ENCODE measurements around the gene PFN3. TPM values are rescaled to one million over a fixed set of nuclear protein-coding genes. Genes with fewer than 3 reads are reported as not detected.

Gene PFN3
- total and polyA plus RNA-seq, 10 donors = not detected

GRCh38 chr5:177390363-177391300 is 9.8 kb downstream of the PFN3 start:
- no peaks in the 10 kb centered on the region for H3K36me3 ChIP-seq
- peaks cover 0 to 16% (median 0%) of the 10 kb centered on the region in 7 donors for H3K27me3 ChIP-seq (replicated peaks in 1 of 7)
- intact Hi-C loops (cut with DNase I; ENCODE audit: low total_unique reads) = loop anchor here (5.0 kb wide), 1 partner anchor 112 kb away; no protein-coding TSS in a partner anchor
- no peaks in the 10 kb centered on the region for H3K9me3 ChIP-seq
- no peak for TF ChIP-seq POLR2A (IDR thresholded peaks at IDR 0.05)
- TF ChIP-seq POLR2AphosphoS5 (IDR thresholded peaks at IDR 0.05) = peak in 2 of 3 donors; percentile 46 to 59
- TF ChIP-seq CTCF (IDR thresholded peaks at IDR 0.05 in 8 of 11, conservative IDR thresholded peaks at IDR 0.05 in 3 of 11) = peak; percentile 93 to 99 (median 98)
- H3K27ac ChIP-seq = peak overlapping the region in 6 of 8 donors; percentile 3 to 86 (median 68)
- peak overlapping the region in 1 of 8 donors; percentile 18 for H3K4me3 ChIP-seq
- peak; percentile 93 for DNase-seq
- peaks cover 17 to 59% (median 38%) of the 10 kb centered on the region in 6 donors for H3K4me1 ChIP-seq
- 19 to 27% (median 25%) methylated on average over 10 to 13 of the region's 13 CpGs for WGBS, 5 donors

GRCh38 chr5:177389241-177390169 is 11.0 kb downstream of the PFN3 start:
- TF ChIP-seq POLR2AphosphoS5 (IDR thresholded peaks at IDR 0.05) = peak in 1 of 3 donors; percentile 30
- TF ChIP-seq CTCF (IDR thresholded peaks at IDR 0.05 in 8 of 11, conservative IDR thresholded peaks at IDR 0.05 in 3 of 11) = no peak
- no peak for TF ChIP-seq POLR2A (IDR thresholded peaks at IDR 0.05)
- peak overlapping the region in 1 of 8 donors; percentile 18 for H3K4me3 ChIP-seq
- H3K27ac ChIP-seq = peak overlapping the region; percentile 3 to 86 (median 60)
- H3K36me3 ChIP-seq = no peaks in the 10 kb centered on the region
- no peaks in the 10 kb centered on the region for H3K9me3 ChIP-seq
- H3K27me3 ChIP-seq (replicated peaks in 1 of 7) = peaks cover 0 to 18% (median 0%) of the 10 kb centered on the region in 7 donors
- intact Hi-C loops (cut with DNase I; ENCODE audit: low total_unique reads) = loop anchor here (5.0 kb wide), 1 partner anchor 113 kb away; no protein-coding TSS in a partner anchor
- no peak for DNase-seq
- peaks cover 17 to 70% (median 39%) of the 10 kb centered on the region in 6 donors for H3K4me1 ChIP-seq
- WGBS, 5 donors = 28 to 46% (median 42%) methylated on average over 21 of the region's 21 CpGs

GRCh38 chr5:177388521-177389052 is 11.9 kb downstream of the PFN3 start:
- Histone ChIP-seq H3K27me3 (replicated peaks in 1 of 7) (peaks cover 0 to 23% (median 0%) of the 10 kb centered on the region in 7 donors), H3K4me1 (peaks cover 17 to 70% (median 38%) of the 10 kb centered on the region in 6 donors), H3K4me3 (peak overlapping the region in 1 of 8 donors; percentile 18), H3K9me3 (no peaks in the 10 kb centered on the region), H3K36me3 (no peaks in the 10 kb centered on the region), H3K27ac (peak overlapping the region in 7 of 8 donors; percentile 5 to 86 (median 55))
- DNase-seq = no peak
- TF ChIP-seq CTCF (IDR thresholded peaks at IDR 0.05 in 8 of 11, conservative IDR thresholded peaks at IDR 0.05 in 3 of 11) = no peak
- no peak for TF ChIP-seq POLR2A (IDR thresholded peaks at IDR 0.05)
- no peak for TF ChIP-seq POLR2AphosphoS5 (IDR thresholded peaks at IDR 0.05)
- WGBS, 5 donors = 79 to 92% (median 83%) methylated on average over 10 of the region's 10 CpGs
- intact Hi-C loops (cut with DNase I; ENCODE audit: low total_unique reads) = no loop called here

Measured in spleen (tissue), 11 donors.